Endothelial cell of umbilical vein (primary cell): Measurements from ENCODE around the gene KLF2. TPM values are rescaled to one million over a fixed set of nuclear protein-coding genes. Genes with fewer than 3 reads are reported as not detected.

ENCODE experiments used
- BruUV-seq: library from RNA; stranded (reverse); fragments of 400-500 nt; replicated peaks from 2 replicates; lab custom pipeline; 2021; lab: Mats Ljungman, UMichigan
- CTCF ChIA-PET: fragments of 300-600, 350-600 bp; sonication (Branson Sonifier 250); formaldehyde crosslinking; loops from one replicate; lab custom pipeline; 2021; ENCODE audit warnings: antibody characterized with exemption, inconsistent platforms; lab: Charles Lee
- POLR2A ChIA-PET: fragments of 300-600, 350-600 bp; sonication (Branson Sonifier 250); formaldehyde crosslinking; loops from one replicate; lab custom pipeline; 2021; ENCODE audit warnings: antibody characterized with exemption, inconsistent platforms; lab: Charles Lee
- DNase-seq: peaks from one replicate; pipeline ENCODE4 v3.0.0-alpha.2; 2011; ENCODE audit warnings: low read depth, low spot score
- FAIRE-seq: peaks from 2 replicates; lab custom pipeline; 2011; peaks lifted over from hg19 to GRCh38; lab: Jason Lieb, UNC
- H2AFZ ChIP-seq: 2 replicates; pipeline ENCODE4 v1.6.0; 2012; ENCODE audit warnings: low read depth, low read length, control low read depth, inconsistent platforms
- H3K27ac ChIP-seq: 2 replicates; pipeline ENCODE4 v1.5.1; 2011; ENCODE audit warnings: low read depth, mild to moderate bottlenecking, control low read depth, low read length, moderate library complexity; ENCODE audit not compliant: insufficient read depth
- H3K27me3 ChIP-seq, 2 experiments: 2 replicates each; pipeline versions ENCODE4 v1.6.0 to v1.6.1; 2011; ENCODE audit warnings: low read length in 2 of 2, mixed read lengths in 1 of 2; ENCODE audit not compliant: control insufficient read depth in 2 of 2, insufficient read depth in 2 of 2
- H3K36me3 ChIP-seq, 2 experiments: 2 replicates in 1 of 2; 3 replicates in 1 of 2; pipeline ENCODE4 v1.5.1; 2011; ENCODE audit warnings: low read length in 2 of 2, mild to moderate bottlenecking in 1 of 2, moderate library complexity in 1 of 2; ENCODE audit not compliant: control insufficient read depth in 2 of 2, insufficient read depth in 2 of 2; ENCODE audit errors: extremely low read depth in 1 of 2
- H3K4me1 ChIP-seq: 3 replicates; pipeline ENCODE4 v1.5.1; 2011; ENCODE audit warnings: mild to moderate bottlenecking, low read length; ENCODE audit not compliant: control insufficient read depth, insufficient read depth; ENCODE audit errors: extremely low read depth
- H3K4me2 ChIP-seq: 2 replicates; pipeline ENCODE4 v1.6.1; 2011; ENCODE audit warnings: low read length, control low read depth, mixed read lengths; ENCODE audit not compliant: insufficient read depth
- H3K4me3 ChIP-seq, 3 experiments: fragments of 200-600 bp in 1 of 3; sonication (generic), shearing (Covaris generic) in 1 of 3; replicated peaks in 1 of 3; 2 replicates each; pipeline ENCODE4 v1.5.1; 2011 to 2016; ENCODE audit warnings: control low read depth in 3 of 3, low read length in 3 of 3, mild to moderate bottlenecking in 2 of 3, inconsistent platforms in 1 of 3, low read depth in 1 of 3, moderate library complexity in 1 of 3; ENCODE audit not compliant: insufficient read depth in 1 of 3
- H3K79me2 ChIP-seq: 2 replicates; pipeline ENCODE4 v1.6.0; 2012; ENCODE audit warnings: low read length, inconsistent platforms; ENCODE audit not compliant: control insufficient read depth, insufficient read depth
- H3K9ac ChIP-seq: replicated peaks from 2 replicates; pipeline ENCODE3; 2011; ENCODE audit warnings: low read length, control low read depth; ENCODE audit not compliant: insufficient read depth; ENCODE audit errors: extremely low read depth
- H3K9me1 ChIP-seq: replicated peaks from 3 replicates; pipeline ENCODE4 v1.6.0; 2011; ENCODE audit warnings: mild to moderate bottlenecking, low read length; ENCODE audit not compliant: control insufficient read depth, insufficient read depth; ENCODE audit errors: extremely low read depth
- H3K9me3 ChIP-seq: replicated peaks from 2 replicates; pipeline ENCODE4 v1.5.1; 2012; ENCODE audit warnings: low read length, inconsistent platforms; ENCODE audit not compliant: control insufficient read depth, insufficient read depth
- H4K20me1 ChIP-seq: replicated peaks from 2 replicates; pipeline ENCODE3; 2011; ENCODE audit warnings: mild to moderate bottlenecking, low read length; ENCODE audit not compliant: control insufficient read depth, insufficient read depth; ENCODE audit errors: extremely low read depth
- CTCF ChIP-seq, 2 donors: IDR thresholded peaks; 1 replicate in 1 of 2; 2 replicates in 1 of 2; pipeline ENCODE4 v1.5.1; 2011; ENCODE audit warnings: low read length in 2 of 2, mild to moderate bottlenecking in 2 of 2, moderate library complexity in 2 of 2, control low read depth in 1 of 2, inconsistent platforms in 1 of 2, low read depth in 1 of 2; ENCODE audit not compliant: insufficient read depth in 1 of 2; ENCODE audit errors: extremely low read depth in 1 of 2
- EZH2 ChIP-seq: IDR thresholded peaks from 2 replicates; pipeline ENCODE4 v1.6.1; 2012; ENCODE audit warnings: borderline replicate concordance, low read depth, mild to moderate bottlenecking, moderate library complexity, low read length, inconsistent platforms; ENCODE audit not compliant: severe bottlenecking
- FOS ChIP-seq: IDR thresholded peaks from 2 replicates; pipeline ENCODE4 v1.6.1; 2011; ENCODE audit warnings: mild to moderate bottlenecking, low read length, moderate library complexity, borderline replicate concordance; ENCODE audit not compliant: insufficient read depth
- GATA2 ChIP-seq: IDR thresholded peaks from 2 replicates; pipeline ENCODE4 v1.7.0; 2011; ENCODE audit warnings: low read depth, mild to moderate bottlenecking, moderate library complexity, mixed read lengths, low read length; ENCODE audit not compliant: insufficient read length, insufficient read depth
- JUN ChIP-seq: IDR thresholded peaks from 2 replicates; pipeline ENCODE4 v1.6.1; 2011; ENCODE audit warnings: borderline replicate concordance, low read depth; ENCODE audit not compliant: insufficient read length, insufficient read depth
- MYC ChIP-seq: IDR thresholded peaks from one replicate; pipeline ENCODE4 v1.6.1; 2011; ENCODE audit warnings: mild to moderate bottlenecking, low read depth, low read length
- POLR2A ChIP-seq: IDR thresholded peaks from 2 replicates; pipeline ENCODE4 v1.6.1; 2012; ENCODE audit warnings: low read depth, mild to moderate bottlenecking, control low read depth, low read length
- POLR2AphosphoS5 ChIP-seq: IDR thresholded peaks from 2 replicates; pipeline ENCODE4 v1.6.1; 2012; ENCODE audit warnings: low read depth, mild to moderate bottlenecking, control low read depth, low read length, moderate library complexity; ENCODE audit not compliant: insufficient read depth
- dilution Hi-C: fragments of 300-500 bp; cut with MboI; formaldehyde crosslinking; loops from one replicate; pipeline ENCODE4 v1.15.0; 2019; ENCODE audit warnings: low sequenced_read_pairs; ENCODE audit not compliant: extremely low pct_ligation_motif_present
- intact Hi-C: fragments of 100-400 bp; cut with micrococcal nuclease; formaldehyde crosslinking; loops from one replicate; pipeline ENCODE4 v1.10.0; 2022
- polyA plus RNA-seq, 4 experiments: library from polyadenylated mRNA; depleted of rRNA in 3 of 4; stranded (reverse) in 3 of 4; unstranded in 1 of 4; fragments of >200 nt; gene quantifications; 2 replicates each; pipeline versions ENCODE4 v1.2.1 to v1.2.3, GENCODE V29; 2011 to 2012; ENCODE audit warnings: missing spikeins in 1 of 4
- total RNA-seq: library from RNA; stranded (reverse); gene quantifications from 2 replicates; pipeline ENCODE4 v1.2.3, GENCODE V29; 2021
- TF ChIP-seq, protein P1 (sequence below): IDR thresholded peaks from 2 replicates; pipeline ENCODE4 v1.6.1; 2011; ENCODE audit not compliant: insufficient read depth, insufficient read length

Gene KLF2
- total and polyA plus RNA-seq, 2 donors (not counting 3 experiments of a cell fraction or from before 2014, with no cell fraction given): 23.4 to 30.3 TPM

- peak; percentile 78 for FAIRE-seq
- Histone ChIP-seq H4K20me1 (no peaks in the 10 kb centered on the region), H3K4me1 (peaks cover 34% of the 10 kb centered on the region), H2AFZ (peak overlapping the region; percentile 85), H3K27ac (peak overlapping the region; percentile 48), H3K27me3 (no peaks in the 10 kb centered on the region), H3K4me2 (peak overlapping the region; percentile 46), H3K36me3 (no peaks in the 10 kb centered on the region), H3K4me3 (no peak overlapping the region), H3K9me1 (no peaks in the 10 kb centered on the region), H3K79me2 (no peaks in the 10 kb centered on the region), H3K9me3 (no peaks in the 10 kb centered on the region), H3K9ac (peak overlapping the region; percentile 60)
- ChIA-PET CTCF (interaction anchor here (1.0 to 2.8 kb wide), 3 partner anchors 23 to 40 kb away, joined by 3 to 8 read pairs (median 4); partner anchors contain the start of gene KLF2), POLR2A (interaction anchor here (0.7 to 1.9 kb wide), 4 partner anchors 10 to 54 kb away, joined by 4 to 9 read pairs (median 6); partner anchors contain the start of gene KLF2)
- intact Hi-C loops (no loop called here), dilution Hi-C loops (no loop called here)
- no peak for TF ChIP-seq MYC
- TF ChIP-seq POLR2A: no peak
- TF ChIP-seq, protein P1, sequence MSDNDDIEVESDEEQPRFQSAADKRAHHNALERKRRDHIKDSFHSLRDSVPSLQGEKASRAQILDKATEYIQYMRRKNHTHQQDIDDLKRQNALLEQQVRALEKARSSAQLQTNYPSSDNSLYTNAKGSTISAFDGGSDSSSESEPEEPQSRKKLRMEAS: no peak
- no peak for TF ChIP-seq POLR2AphosphoS5
- no peak for TF ChIP-seq GATA2
- no peak for TF ChIP-seq JUN
- no peak for TF ChIP-seq CTCF (IDR thresholded peaks at IDR 0.05; ENCODE audit: extremely low read depth in 1 of 2, insufficient read depth in 1 of 2, low read depth in 1 of 2, low read length in 2 of 2)
- no peak for TF ChIP-seq EZH2
- TF ChIP-seq FOS: no peak
- no TSS peak for BruUV-seq
- peak; percentile 88 for DNase-seq
Measured at GRCh38 chr19:16293118-16294091, 31.2 kb upstream of the KLF2 start.
